Myocyte (in vitro differentiated cells): ENCODE data around the gene CDK2AP2. TPM values are rescaled to one million over a fixed set of nuclear protein-coding genes. Genes with fewer than 3 reads are reported as not detected.
A peak's percentile ranks its signal among the peaks of the same experiment; 100 is the strongest.
"Not testable (repeated sequence)": the region's sequence is repeated elsewhere in the genome, so short reads cannot be mapped to it uniquely, and the experiment has no call there.

ENCODE experiments used
- DNase-seq: peaks from one replicate; pipeline ENCODE4 v3.0.0-alpha.2; 2012; ENCODE audit warnings: low read depth
- total RNA-seq: library from RNA; depleted of rRNA; stranded (reverse); fragments of >200 nt; gene quantifications from 2 replicates; pipeline ENCODE4 v1.2.3, GENCODE V29; 2014

Gene CDK2AP2
- total RNA-seq, 1 donor from 2014 or later, result 48.4 TPM

GRCh38 chr11:67491276-67492068 is 16.5 kb downstream of the CDK2AP2 start:
- no peak for DNase-seq

- DNase-seq, result no peak
These were observed 17.3 kb downstream of the CDK2AP2 start for GRCh38 chr11:67490727-67491065.

GRCh38 chr11:67489885-67490726 is 17.9 kb downstream of the CDK2AP2 start:
- no peak for DNase-seq

- no peak for DNase-seq
These were observed 18.6 kb downstream of the CDK2AP2 start for GRCh38 chr11:67489203-67489884.

GRCh38 chr11:67486481-67487195 is 21.3 kb downstream of the CDK2AP2 start:
- no peak for DNase-seq

- not testable (repeated sequence) for DNase-seq
These were observed 22.0 kb downstream of the CDK2AP2 start for GRCh38 chr11:67485873-67486361.

GRCh38 chr11:67484847-67485311 is 23.1 kb downstream of the CDK2AP2 start:
- DNase-seq, result no peak

- no peak for DNase-seq
These were observed 23.9 kb downstream of the CDK2AP2 start for GRCh38 chr11:67483831-67484665.

GRCh38 chr11:67482827-67483798 is 24.8 kb downstream of the CDK2AP2 start, which contains the start of gene AIP:
Gene AIP (plus strand): TSS chr11:67483026. CDS start chr11:67483159, 133 bp downstream.
- DNase-seq, result peak; percentile 99

GRCh38 chr11:67482275-67482826 is 25.6 kb downstream of the CDK2AP2 start:
- no peak for DNase-seq

GRCh38 chr11:67477344-67478050 is 30.5 kb downstream of the CDK2AP2 start:
- DNase-seq, result not testable (repeated sequence)

GRCh38 chr11:67476692-67477091 is 31.3 kb downstream of the CDK2AP2 start:
- DNase-seq, result not testable (repeated sequence)

GRCh38 chr11:67472882-67473281 is 35.1 kb downstream of the CDK2AP2 start:
- DNase-seq, result no peak

GRCh38 chr11:67470337-67471002 is 37.5 kb downstream of the CDK2AP2 start:
- no peak for DNase-seq

GRCh38 chr11:67469508-67469811 is 38.5 kb downstream of the CDK2AP2 start:
- DNase-seq, result no peak

- peak; percentile 93 for DNase-seq
These were observed 39.0 kb downstream of the CDK2AP2 start, which contains the start of gene TMEM134 for GRCh38 chr11:67468759-67469507. Gene TMEM134 (minus strand): TSS chr11:67469251. CDS start chr11:67469192, 59 bp downstream.

GRCh38 chr11:67468456-67468758 is 39.6 kb downstream of the CDK2AP2 start:
- no peak for DNase-seq
